UCSD-AML1 (cell line): ENCODE data around the gene SPRYD3.

Experiments used
- DNase-seq: peaks from one replicate; lab custom pipeline; 2025; ENCODE audit not compliant: unreplicated experiment; lab: John Stamatoyannopoulos, UW

Gene SPRYD3

GRCh38 chr12:53064613-53065436 is 14.4 kb downstream of the SPRYD3 start:
- DNase-seq = no peak

- no peak for DNase-seq
Measured at GRCh38 chr12:53063708-53064612, 15.2 kb downstream of the SPRYD3 start.

DNA sequence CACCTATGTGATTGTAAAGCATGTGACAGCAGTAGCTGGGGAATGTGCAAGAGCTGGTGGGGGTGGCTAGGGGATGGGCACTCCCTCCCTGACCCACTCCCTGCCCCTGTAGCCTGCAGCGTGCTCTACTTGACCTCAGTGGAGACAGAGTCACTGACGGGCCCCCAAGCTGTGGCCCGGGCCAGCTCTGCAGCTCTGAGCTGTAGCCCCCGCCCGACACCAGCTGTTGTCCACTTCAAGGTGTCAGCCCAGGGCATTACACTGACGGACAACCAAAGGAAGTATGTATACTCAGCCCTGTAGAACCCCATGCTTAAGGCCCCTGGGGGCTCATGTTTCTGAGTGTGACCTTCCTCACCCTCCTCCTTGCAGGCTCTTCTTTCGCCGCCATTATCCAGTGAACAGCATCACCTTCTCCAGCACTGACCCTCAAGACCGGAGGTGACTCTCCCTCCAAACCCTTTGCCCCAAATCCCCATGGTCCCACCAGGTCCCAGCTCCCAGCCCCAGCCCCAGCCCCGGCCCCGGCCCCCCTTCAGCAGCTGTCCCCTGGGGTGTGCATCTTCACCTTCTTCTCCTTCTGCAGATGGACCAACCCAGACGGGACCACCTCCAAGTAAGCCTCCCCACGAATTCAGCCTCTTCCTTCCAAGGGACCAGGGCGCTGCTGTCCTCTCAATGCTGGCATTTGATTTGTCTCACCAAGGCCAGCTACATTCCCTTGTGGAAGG is 16.0 kb downstream of the SPRYD3 start:
- no peak for DNase-seq

DNA sequence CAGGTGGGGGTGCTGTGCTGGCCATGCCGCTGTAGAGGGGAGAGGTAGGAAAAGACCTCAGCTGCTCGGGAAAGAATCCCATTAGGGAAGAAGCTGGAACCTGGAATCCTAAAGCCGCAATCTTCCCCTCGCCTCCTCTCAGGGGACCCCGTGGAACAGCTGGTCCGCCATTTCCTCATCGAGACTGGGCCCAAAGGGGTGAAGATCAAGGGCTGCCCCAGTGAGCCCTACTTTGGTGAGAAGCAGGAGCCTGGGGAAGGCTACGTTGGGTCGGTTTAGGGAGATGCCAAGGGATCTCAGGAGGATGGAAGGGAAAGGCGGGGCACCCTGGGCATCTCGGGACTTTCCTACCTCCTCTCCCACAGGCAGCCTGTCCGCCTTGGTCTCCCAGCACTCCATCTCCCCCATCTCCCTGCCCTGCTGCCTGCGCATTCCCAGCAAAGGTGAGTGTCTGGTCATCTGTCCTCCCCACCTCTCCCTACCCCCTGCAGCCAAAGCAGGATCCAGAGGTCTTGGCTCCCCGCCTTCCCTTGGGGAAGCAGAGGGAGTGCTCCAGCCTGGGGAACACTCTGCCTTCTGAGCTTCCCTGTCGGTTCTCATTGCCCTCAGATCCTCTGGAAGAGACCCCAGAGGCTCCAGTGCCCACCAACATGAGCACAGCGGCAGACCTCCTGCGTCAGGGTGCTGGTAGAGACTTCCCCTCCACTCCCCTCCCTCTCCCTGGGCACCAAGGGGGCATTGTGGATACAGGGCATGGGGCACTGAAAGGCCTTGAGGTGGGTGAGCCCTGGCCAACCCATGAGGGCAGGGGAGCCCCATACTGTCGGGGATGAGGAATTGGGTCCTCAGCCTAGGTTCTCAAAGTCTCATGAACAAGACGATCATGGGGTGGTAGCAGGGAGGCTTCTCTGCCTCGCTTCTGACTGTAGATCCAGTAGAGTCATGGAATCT is 16.9 kb downstream of the SPRYD3 start:
- no peak for DNase-seq

GRCh38 chr12:53061404-53062010 is 17.7 kb downstream of the SPRYD3 start:
- DNase-seq = no peak

DNA sequence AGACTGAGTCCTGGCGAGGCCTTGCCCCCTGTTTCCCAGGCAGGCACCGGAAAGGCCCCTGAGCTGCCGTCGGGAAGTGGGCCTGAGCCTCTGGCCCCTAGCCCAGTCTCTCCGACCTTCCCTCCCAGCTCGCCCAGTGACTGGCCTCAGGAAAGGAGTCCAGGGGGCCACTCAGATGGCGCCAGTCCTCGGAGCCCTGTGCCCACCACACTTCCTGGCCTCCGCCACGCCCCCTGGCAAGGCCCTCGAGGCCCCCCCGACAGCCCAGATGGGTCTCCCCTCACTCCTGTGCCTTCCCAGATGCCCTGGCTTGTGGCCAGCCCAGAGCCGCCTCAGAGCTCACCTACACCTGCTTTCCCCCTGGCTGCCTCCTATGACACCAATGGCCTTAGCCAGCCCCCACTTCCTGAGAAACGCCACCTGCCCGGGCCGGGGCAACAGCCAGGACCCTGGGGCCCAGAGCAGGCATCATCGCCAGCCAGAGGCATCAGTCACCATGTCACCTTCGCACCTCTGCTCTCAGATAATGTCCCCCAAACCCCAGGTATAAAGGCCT is 18.4 kb downstream of the SPRYD3 start:
- DNase-seq = no peak

GRCh38 chr12:53060064-53060720 is 19.0 kb downstream of the SPRYD3 start:
- no peak for DNase-seq

- no peak for DNase-seq
Measured at GRCh38 chr12:53059434-53060063, 19.6 kb downstream of the SPRYD3 start.

DNA sequence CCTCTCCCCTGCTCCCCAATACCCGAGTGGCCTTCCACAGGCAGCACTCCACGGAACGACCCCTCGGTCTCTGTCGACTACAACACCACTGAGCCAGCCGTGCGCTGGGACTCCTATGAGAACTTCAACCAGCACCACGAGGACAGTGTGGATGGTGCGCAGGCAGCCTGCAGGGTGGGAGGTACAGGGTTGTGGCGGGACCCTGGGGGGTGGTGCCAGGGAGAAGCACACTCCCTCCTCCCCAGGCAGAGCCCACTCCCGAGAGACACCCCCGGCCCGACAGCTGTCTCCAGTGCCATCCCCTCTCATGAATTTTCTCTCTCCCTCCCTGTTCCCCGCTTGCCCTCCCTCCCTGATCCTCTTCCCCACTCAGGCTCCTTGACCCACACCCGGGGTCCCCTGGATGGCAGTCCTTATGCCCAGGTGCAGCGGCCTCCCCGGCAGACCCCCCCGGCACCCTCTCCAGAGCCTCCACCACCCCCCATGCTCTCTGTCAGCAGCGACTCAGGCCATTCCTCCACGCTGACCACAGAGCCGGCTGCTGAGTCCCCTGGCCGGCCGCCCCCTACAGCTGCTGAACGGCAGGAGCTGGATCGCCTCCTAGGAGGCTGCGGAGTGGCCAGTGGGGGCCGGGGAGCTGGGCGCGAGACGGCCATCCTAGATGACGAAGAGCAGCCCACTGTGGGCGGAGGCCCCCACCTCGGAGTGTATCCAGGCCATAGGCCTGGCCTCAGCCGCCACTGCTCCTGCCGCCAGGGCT is 20.3 kb downstream of the SPRYD3 start:
- DNase-seq = no peak

DNA sequence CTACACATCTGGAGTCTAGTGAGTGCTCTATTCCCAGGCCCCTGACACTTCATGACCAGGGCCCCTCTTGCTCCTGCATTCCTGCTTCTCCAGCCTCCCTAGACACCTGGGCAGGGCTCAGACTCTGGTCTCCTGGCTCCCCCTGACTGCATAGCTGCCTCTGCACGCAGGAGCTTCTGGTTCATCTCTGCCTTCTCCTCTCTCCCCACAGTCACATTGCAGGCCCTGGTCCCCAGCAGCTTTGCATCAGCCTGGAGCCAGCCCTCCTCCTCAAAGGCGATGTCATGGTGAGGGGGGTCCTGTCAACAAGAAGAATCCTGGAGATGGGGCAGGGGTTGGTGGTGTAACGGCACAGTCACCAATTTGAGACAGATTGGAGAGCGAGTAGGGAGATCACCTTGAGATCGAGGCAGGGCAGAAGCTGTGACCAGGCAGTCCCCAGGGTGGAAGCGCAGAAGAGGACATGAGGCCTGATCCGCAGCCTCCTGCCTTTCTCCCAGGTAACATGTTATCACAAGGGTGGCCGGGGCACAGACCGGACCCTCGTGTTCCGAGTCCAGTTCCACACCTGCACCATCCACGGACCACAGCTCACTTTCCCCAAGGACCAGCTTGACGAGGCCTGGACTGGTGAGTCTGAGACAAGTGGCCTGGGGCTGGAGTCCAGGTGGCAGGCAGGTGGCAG is 21.2 kb downstream of the SPRYD3 start:
- no peak for DNase-seq

DNA sequence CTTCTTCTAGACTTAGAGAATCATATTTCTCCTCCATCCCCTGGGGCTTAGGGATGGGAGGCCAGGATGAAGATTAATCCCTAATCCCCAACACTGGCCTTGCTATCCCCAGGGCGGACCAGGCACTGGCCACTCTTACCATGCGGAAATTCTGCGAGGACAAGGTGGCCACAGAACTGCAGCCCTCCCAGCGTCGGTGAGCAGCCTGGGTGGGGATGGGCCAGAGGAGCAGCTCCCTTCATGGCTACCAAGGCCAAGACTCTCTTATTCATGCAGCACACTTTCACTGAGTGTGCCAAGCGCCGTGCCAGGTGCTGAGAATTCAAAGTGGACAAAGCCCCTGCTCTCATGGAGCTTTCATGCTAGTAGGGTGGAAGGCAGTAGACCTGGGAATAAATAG is 22.3 kb downstream of the SPRYD3 start:
- DNase-seq = no peak

- DNase-seq = no peak
Measured at GRCh38 chr12:53056296-53056695, 22.9 kb downstream of the SPRYD3 start.

GRCh38 chr12:53055471-53056266 is 23.5 kb downstream of the SPRYD3 start:
- DNase-seq = no peak

DNA sequence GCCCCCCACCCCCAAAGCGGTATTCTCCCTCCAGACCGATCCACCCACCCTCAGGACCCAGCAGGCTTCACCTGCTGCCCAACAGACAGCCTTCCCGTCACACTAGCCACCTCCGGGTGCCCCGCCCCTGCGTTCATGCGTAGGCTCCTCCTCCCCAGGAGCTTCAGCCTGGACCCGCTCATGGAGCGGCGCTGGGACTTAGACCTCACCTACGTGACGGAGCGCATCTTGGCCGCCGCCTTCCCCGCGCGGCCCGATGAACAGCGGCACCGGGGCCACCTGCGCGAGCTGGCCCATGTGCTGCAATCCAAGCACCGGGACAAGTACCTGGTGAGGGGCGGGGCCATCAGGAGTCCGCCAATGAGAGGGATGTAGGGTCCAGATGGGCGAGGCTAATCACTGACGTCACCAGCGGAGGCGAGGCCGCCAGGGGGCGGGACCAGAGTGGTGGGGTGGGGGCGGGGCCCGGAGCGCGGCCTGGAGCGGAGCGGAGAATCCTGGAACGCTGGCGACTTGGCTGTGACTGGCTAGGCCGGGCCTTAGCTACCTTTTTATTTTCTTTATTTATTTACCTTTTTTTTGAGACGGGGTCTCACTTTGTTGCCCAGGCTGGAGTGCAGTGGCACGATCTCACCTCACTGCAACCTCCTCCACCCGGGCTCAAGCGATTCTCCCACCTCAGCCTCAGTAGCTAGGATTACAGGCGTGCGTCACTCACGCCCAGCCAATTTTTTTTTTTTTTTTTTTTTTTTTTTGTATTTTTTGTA is 24.9 kb downstream of the SPRYD3 start:
- no peak for DNase-seq

DNA sequence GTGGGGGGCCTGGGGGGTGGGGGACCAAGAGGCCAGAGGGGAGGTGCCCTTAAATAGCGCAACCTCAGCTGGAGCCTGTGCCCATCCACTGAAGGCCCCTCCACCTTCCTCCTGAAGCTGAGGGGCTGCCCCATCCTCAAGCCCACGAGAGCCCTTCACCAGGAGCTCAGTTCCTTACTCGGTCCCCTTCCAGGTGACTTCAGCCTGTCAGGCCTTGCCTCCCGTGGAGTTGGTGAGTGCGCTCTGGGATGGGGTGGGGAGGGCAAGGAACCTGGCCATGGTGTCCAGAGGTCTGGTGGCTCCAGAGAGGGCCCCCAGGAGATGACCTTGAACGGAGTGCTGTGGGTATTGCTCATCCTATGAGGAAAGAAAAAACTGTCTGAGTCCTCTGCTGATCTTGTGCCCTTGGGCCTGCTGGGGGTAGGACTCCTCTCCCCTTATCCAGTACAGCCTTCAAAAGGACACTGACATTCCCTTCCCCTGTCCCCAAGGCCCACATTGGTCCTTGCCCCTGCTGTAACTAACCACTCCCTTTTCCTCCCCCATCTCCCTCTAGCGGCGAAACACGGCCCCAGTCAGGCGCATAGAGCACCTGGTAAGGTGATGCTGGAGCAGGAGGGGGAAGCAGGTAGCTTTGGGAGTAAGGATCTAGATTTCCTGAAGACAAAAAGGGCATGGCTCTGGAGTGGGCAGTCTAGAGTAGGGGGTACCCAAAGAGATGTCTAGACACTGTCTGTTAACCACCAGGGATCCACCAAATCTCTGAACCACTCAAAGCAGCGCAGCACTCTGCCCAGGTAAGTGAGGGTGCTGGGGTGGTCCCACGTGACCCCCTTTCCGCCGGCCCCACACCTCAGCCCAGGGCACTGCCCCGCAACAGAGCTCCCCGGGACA is 25.7 kb downstream of the SPRYD3 start:
- no peak for DNase-seq
